Measurements from ENCODE around the gene PAX7.

The PAX7 gene

DNA sequence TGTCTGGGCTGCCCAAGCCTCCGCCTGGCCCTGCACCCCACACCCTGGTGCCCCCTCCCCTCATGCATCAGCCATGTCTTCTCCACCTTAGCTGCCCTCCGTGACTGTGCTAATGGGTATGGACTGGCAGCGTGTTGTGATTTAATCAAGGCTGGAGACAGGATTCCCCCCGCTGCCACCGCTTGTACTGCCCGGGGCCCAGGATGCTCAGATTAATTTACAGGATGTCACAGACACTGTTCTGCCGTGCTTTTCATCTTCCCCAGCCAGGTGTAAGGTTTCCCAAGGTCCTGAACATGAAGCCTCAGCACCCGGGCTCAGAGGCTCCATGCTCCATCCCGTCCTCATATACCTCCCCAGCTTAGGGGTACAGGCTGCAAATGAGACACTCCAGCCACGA is 162.5 kb downstream of the PAX7 start:
- no peak for DNase-seq (ENCODE audit: low read depth in 2 of 2, low spot score in 1 of 2)

DNA sequence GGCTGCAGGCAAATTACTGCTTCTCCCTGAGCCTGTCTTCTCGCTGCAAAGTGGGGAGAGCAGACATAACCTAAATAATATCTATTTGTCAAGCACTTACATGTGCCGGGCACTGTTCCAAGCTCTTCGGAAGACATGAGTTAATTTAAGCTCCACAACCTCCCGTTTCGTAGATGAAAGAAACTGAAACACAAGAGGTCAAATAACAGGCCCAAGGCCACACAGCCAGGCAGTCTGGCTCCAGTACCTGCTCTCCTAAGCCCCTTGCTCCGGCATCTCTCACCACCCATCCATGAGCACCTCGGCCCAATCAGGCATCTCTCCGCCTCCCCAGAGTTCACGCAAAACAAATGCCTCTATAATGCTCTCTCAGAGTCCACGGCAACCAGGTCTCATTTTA is 163.4 kb downstream of the PAX7 start:
- DNase-seq (ENCODE audit: low read depth in 2 of 2, low spot score in 1 of 2), result no peak

DNA sequence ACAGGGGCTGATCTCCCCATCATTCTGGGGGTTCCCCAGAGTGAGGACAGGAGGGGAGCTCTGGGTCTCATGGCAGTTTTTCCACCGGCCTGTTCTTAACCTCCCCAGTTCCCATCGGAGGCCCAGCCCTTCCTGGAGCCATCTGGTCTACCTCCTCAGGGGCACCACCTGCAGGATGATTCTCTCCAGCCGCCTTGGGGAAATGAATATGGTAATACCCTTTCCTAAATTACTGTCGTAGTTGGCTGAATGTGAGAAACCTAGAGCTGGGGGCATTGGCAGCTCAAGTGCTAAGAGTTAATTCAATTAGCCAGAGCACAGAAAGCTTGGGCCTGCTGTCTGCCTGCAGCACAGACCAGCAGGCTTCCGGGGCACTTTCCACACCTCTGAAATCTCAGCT is 163.9 kb downstream of the PAX7 start:
- no peak for DNase-seq (ENCODE audit: low read depth in 2 of 2, low spot score in 1 of 2)

DNA sequence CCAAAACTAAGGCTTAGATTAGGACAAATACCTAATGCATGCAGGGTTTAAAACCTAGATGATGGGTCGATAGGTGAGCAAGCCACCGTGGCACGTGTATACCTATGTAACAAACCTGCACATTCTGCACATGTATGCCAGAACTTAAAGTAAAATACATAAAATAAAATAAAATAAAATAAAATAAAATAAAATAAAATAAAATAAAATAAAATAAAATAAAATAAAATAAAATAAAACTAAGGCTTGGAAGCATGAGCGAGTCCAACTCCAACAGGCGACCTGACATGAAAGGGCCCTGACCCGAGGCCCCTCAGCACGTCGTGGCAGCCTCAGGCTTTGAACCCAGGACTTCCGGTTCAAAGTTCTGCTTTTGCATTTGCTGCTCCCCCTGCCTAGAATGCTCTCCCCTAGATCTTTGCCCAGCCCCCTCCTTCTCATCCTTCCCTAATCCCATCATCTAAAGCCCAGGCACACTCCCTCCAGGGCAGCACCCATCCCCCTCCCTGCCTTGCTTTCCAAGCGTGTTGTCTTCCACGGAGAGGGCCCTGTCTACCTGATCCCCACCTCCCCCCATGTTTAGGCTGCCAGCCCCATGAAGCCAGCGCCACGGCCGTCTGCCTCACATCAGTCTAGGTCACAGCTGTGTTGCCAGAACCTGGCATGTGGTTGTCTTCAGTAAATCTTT is 164.5 kb downstream of the PAX7 start:
- no peak for DNase-seq (ENCODE audit: low read depth in 2 of 2, low spot score in 1 of 2)

DNA sequence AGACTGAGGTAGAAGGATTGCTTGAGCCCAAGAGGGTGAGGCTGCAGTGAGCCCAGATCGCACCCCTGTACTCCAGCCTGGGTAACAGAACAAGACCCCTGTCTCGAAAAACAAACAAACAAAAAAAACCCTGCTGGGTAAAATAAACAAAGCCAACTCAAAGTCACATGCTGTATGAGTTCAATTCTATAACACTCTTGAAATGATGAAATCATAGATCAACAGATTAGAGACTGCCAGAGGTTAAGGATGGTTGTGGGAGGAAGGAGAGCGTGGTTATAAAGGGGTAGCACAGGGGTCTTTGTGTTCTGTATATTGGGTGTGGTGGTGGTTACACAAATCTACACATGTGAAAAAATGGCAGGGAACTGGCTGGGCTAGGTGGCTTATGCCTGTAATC is 166.3 kb downstream of the PAX7 start:
- no peak for DNase-seq (ENCODE audit: low read depth in 2 of 2, low spot score in 1 of 2)

Data from stimulated activated CD8-positive, alpha-beta memory T cell treated with anti-CD3 and anti-CD28 coated beads, Interleukin-4, amount 100 ng/mL, for 4 hours (primary cell).